ENCODE measurements around the gene JDP2.

GRCh38 chr14:75522224-75522982 lies 94.6 kb downstream of the JDP2 start, which contains the start of gene BATF:
- no peak for TF ChIP-seq POLR2A (IDR thresholded peaks at IDR 0.05)
- TF ChIP-seq, protein P1, sequence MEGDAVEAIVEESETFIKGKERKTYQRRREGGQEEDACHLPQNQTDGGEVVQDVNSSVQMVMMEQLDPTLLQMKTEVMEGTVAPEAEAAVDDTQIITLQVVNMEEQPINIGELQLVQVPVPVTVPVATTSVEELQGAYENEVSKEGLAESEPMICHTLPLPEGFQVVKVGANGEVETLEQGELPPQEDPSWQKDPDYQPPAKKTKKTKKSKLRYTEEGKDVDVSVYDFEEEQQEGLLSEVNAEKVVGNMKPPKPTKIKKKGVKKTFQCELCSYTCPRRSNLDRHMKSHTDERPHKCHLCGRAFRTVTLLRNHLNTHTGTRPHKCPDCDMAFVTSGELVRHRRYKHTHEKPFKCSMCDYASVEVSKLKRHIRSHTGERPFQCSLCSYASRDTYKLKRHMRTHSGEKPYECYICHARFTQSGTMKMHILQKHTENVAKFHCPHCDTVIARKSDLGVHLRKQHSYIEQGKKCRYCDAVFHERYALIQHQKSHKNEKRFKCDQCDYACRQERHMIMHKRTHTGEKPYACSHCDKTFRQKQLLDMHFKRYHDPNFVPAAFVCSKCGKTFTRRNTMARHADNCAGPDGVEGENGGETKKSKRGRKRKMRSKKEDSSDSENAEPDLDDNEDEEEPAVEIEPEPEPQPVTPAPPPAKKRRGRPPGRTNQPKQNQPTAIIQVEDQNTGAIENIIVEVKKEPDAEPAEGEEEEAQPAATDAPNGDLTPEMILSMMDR (IDR thresholded peaks at IDR 0.05) = no peak
